ENCODE results near the gene MST1R. TPM values are rescaled to one million over a fixed set of nuclear protein-coding genes. Genes with fewer than 3 reads are reported as not detected.

The MST1R gene
- total and polyA plus RNA-seq, 2 experiments from 2014 or later: 3.7 to 3.9 TPM

DNA sequence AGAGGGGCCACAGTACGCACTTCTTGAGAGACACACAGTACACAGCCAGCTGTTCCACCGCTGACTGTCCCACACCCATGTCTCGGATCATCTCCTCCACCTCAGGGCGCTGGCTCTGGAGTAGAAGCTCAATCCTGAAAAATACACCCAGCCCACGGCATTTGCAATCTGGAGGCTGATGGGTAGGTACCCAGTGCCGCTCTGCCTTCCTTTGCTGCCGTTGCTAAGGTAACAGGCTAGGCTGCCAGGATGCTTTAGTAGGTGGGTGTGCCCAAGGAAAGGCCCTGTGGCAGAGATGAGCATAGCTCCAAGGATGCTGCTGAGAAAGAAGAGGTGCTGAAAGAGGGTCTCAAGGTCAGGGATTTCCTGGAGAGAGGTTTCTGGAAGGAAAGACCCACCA lies 61.9 kb downstream of the MST1R start:
- H3K4me3 Mint-ChIP-seq: no peak overlapping the region
- peaks cover 5% of the 10 kb centered on the region for H3K27me3 Mint-ChIP-seq (ENCODE audit: insufficient read depth, low read depth, poor library complexity)

More for the DNA sequence above, 61.9 kb downstream of the MST1R start:
- Histone ChIP-seq H3K27me3 (ENCODE audit: insufficient read depth) (no peaks in the 10 kb centered on the region), H2AFZ (no peak overlapping the region), H3K79me2 (replicated peaks; ENCODE audit: insufficient read depth) (no peaks in the 10 kb centered on the region), H4K20me1 (replicated peaks; ENCODE audit: insufficient read depth) (0 out of 2 replicates have a peak, but pooled peaks cover 3% of the 10 kb centered on the region), H3K27ac (ENCODE audit: low read depth) (no peak overlapping the region), H3K4me1 (ENCODE audit: insufficient read depth) (no peaks in the 10 kb centered on the region), H3K36me3 (ENCODE audit: insufficient read depth) (peaks cover 8% of the 10 kb centered on the region; the same call in 1 of the 2 replicates), H3K4me3 (no peak overlapping the region), H3K9me2 (ENCODE audit: insufficient read depth) (no peaks in the 10 kb centered on the region), H3F3A (replicated peaks; ENCODE audit: low read depth) (no peaks in the 10 kb centered on the region), H3K4me2 (no peak overlapping the region)
- no peak for TF ChIP-seq NANOG (IDR thresholded peaks at IDR 0.05; ENCODE audit: borderline replicate concordance)
- TF ChIP-seq, protein P1, sequence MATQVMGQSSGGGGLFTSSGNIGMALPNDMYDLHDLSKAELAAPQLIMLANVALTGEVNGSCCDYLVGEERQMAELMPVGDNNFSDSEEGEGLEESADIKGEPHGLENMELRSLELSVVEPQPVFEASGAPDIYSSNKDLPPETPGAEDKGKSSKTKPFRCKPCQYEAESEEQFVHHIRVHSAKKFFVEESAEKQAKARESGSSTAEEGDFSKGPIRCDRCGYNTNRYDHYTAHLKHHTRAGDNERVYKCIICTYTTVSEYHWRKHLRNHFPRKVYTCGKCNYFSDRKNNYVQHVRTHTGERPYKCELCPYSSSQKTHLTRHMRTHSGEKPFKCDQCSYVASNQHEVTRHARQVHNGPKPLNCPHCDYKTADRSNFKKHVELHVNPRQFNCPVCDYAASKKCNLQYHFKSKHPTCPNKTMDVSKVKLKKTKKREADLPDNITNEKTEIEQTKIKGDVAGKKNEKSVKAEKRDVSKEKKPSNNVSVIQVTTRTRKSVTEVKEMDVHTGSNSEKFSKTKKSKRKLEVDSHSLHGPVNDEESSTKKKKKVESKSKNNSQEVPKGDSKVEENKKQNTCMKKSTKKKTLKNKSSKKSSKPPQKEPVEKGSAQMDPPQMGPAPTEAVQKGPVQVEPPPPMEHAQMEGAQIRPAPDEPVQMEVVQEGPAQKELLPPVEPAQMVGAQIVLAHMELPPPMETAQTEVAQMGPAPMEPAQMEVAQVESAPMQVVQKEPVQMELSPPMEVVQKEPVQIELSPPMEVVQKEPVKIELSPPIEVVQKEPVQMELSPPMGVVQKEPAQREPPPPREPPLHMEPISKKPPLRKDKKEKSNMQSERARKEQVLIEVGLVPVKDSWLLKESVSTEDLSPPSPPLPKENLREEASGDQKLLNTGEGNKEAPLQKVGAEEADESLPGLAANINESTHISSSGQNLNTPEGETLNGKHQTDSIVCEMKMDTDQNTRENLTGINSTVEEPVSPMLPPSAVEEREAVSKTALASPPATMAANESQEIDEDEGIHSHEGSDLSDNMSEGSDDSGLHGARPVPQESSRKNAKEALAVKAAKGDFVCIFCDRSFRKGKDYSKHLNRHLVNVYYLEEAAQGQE (IDR thresholded peaks at IDR 0.05; ENCODE audit: unreplicated experiment): no peak
- TF ChIP-seq STAT1 (IDR thresholded peaks at IDR 0.05; ENCODE audit: unreplicated experiment): no peak
- no peak for TF ChIP-seq ZNF331 (CRISPR knock-in tag; IDR thresholded peaks at IDR 0.05; ENCODE audit: low read depth)
- TF ChIP-seq CREB1 (CRISPR knock-in tag; IDR thresholded peaks at IDR 0.05; ENCODE audit: low read depth): no peak
- TF ChIP-seq JUNB (IDR thresholded peaks at IDR 0.05; ENCODE audit: unreplicated experiment): no peak
- TF ChIP-seq POLR2AphosphoS5 (IDR thresholded peaks at IDR 0.05; ENCODE audit: low read depth): no peak
- TF ChIP-seq, protein P2, sequence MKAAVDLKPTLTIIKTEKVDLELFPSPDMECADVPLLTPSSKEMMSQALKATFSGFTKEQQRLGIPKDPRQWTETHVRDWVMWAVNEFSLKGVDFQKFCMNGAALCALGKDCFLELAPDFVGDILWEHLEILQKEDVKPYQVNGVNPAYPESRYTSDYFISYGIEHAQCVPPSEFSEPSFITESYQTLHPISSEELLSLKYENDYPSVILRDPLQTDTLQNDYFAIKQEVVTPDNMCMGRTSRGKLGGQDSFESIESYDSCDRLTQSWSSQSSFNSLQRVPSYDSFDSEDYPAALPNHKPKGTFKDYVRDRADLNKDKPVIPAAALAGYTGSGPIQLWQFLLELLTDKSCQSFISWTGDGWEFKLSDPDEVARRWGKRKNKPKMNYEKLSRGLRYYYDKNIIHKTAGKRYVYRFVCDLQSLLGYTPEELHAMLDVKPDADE (IDR thresholded peaks at IDR 0.05): no peak
- TF ChIP-seq ZNF114 (CRISPR knock-in tag; IDR thresholded peaks at IDR 0.05): no peak
- TF ChIP-seq, protein P3, sequence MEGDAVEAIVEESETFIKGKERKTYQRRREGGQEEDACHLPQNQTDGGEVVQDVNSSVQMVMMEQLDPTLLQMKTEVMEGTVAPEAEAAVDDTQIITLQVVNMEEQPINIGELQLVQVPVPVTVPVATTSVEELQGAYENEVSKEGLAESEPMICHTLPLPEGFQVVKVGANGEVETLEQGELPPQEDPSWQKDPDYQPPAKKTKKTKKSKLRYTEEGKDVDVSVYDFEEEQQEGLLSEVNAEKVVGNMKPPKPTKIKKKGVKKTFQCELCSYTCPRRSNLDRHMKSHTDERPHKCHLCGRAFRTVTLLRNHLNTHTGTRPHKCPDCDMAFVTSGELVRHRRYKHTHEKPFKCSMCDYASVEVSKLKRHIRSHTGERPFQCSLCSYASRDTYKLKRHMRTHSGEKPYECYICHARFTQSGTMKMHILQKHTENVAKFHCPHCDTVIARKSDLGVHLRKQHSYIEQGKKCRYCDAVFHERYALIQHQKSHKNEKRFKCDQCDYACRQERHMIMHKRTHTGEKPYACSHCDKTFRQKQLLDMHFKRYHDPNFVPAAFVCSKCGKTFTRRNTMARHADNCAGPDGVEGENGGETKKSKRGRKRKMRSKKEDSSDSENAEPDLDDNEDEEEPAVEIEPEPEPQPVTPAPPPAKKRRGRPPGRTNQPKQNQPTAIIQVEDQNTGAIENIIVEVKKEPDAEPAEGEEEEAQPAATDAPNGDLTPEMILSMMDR (conservative IDR thresholded peaks at IDR 0.05; ENCODE audit: low read depth in 2 of 2): no peak
- TF ChIP-seq, protein P4, sequence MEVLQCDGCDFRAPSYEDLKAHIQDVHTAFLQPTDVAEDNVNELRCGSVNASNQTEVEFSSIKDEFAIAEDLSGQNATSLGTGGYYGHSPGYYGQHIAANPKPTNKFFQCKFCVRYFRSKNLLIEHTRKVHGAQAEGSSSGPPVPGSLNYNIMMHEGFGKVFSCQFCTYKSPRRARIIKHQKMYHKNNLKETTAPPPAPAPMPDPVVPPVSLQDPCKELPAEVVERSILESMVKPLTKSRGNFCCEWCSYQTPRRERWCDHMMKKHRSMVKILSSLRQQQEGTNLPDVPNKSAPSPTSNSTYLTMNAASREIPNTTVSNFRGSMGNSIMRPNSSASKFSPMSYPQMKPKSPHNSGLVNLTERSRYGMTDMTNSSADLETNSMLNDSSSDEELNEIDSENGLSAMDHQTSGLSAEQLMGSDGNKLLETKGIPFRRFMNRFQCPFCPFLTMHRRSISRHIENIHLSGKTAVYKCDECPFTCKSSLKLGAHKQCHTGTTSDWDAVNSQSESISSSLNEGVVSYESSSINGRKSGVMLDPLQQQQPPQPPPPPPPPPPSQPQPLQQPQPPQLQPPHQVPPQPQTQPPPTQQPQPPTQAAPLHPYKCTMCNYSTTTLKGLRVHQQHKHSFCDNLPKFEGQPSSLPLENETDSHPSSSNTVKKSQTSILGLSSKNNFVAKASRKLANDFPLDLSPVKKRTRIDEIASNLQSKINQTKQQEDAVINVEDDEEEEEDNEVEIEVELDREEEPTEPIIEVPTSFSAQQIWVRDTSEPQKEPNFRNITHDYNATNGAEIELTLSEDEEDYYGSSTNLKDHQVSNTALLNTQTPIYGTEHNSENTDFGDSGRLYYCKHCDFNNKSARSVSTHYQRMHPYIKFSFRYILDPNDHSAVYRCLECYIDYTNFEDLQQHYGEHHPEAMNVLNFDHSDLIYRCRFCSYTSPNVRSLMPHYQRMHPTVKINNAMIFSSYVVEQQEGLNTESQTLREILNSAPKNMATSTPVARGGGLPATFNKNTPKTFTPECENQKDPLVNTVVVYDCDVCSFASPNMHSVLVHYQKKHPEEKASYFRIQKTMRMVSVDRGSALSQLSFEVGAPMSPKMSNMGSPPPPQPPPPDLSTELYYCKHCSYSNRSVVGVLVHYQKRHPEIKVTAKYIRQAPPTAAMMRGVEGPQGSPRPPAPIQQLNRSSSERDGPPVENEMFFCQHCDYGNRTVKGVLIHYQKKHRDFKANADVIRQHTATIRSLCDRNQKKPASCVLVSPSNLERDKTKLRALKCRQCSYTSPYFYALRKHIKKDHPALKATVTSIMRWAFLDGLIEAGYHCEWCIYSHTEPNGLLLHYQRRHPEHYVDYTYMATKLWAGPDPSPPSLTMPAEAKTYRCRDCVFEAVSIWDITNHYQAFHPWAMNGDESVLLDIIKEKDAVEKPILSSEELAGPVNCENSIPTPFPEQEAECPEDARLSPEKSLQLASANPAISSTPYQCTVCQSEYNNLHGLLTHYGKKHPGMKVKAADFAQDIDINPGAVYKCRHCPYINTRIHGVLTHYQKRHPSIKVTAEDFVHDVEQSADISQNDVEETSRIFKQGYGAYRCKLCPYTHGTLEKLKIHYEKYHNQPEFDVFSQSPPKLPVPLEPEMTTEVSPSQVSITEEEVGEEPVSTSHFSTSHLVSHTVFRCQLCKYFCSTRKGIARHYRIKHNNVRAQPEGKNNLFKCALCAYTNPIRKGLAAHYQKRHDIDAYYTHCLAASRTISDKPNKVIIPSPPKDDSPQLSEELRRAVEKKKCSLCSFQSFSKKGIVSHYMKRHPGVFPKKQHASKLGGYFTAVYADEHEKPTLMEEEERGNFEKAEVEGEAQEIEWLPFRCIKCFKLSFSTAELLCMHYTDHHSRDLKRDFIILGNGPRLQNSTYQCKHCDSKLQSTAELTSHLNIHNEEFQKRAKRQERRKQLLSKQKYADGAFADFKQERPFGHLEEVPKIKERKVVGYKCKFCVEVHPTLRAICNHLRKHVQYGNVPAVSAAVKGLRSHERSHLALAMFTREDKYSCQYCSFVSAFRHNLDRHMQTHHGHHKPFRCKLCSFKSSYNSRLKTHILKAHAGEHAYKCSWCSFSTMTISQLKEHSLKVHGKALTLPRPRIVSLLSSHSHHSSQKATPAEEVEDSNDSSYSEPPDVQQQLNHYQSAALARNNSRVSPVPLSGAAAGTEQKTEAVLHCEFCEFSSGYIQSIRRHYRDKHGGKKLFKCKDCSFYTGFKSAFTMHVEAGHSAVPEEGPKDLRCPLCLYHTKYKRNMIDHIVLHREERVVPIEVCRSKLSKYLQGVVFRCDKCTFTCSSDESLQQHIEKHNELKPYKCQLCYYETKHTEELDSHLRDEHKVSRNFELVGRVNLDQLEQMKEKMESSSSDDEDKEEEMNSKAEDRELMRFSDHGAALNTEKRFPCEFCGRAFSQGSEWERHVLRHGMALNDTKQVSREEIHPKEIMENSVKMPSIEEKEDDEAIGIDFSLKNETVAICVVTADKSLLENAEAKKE (CRISPR knock-in tag; IDR thresholded peaks at IDR 0.05): no peak
- Mint-ChIP-seq H3K9me3 (no peaks in the 10 kb centered on the region), H3K36me3 (ENCODE audit: low read depth) (peaks cover 61% of the 10 kb centered on the region), H3K27ac (no peak overlapping the region; the same call in 1 of the 2 replicates), H3K4me1 (peaks cover 18% of the 10 kb centered on the region)
- ATAC-seq: no peak
- DNase-seq (ENCODE audit: low spot score): no peak
